H1 (cell line): ENCODE data around the gene DTNB. TPM values are rescaled to one million over a fixed set of nuclear protein-coding genes. Genes with fewer than 3 reads are reported as not detected.

Experiments used
- BACH1 ChIP-seq: IDR thresholded peaks from 2 replicates; pipeline ENCODE4 v1.6.1; 2012; ENCODE audit warnings: low read length, improper control_type of control experiment
- CHD1 ChIP-seq: IDR thresholded peaks from 2 replicates; pipeline ENCODE4 v1.6.1; 2012; ENCODE audit warnings: low read depth, low read length, improper control_type of control experiment
- CHD7 ChIP-seq: fragments of 300-600 bp; sonication (generic); IDR thresholded peaks from 2 replicates; pipeline ENCODE4 v1.7.1; 2012; ENCODE audit warnings: low read length, moderate library complexity, mild to moderate bottlenecking, inconsistent platforms; ENCODE audit not compliant: insufficient replicate concordance
- HDAC6 ChIP-seq: IDR thresholded peaks from one replicate; pipeline ENCODE4 v1.7.1; 2012; ENCODE audit warnings: low read depth, mild to moderate bottlenecking, inconsistent platforms, low read length, moderate library complexity
- RFX5 ChIP-seq: IDR thresholded peaks from 2 replicates; pipeline ENCODE4 v1.6.1; 2011; ENCODE audit warnings: low read depth, low read length, improper control_type of control experiment, borderline replicate concordance
- RNF2 ChIP-seq: fragments of 200-900, 300-1000 bp; sonication (generic); IDR thresholded peaks from 2 replicates; pipeline ENCODE4 v1.7.1; 2016; ENCODE audit warnings: borderline replicate concordance, low read depth, mild to moderate bottlenecking, antibody characterized with exemption, low read length; ENCODE audit not compliant: poor library complexity, severe bottlenecking; ENCODE audit errors: missing control alignments
- polyA plus RNA-seq, 7 experiments: library from polyadenylated mRNA; depleted of rRNA in 3 of 7; stranded (reverse) in 5 of 7; unstranded in 2 of 7; fragments of >200 nt in 5 of 7; fragments of 200-250 nt in 2 of 7; gene quantifications; 1 replicate in 5 of 7; 2 replicates in 1 of 7; 4 replicates in 1 of 7; pipeline versions ENCODE4 v1.2.1 to v1.2.3, GENCODE V29; 2011 to 2013; ENCODE audit warnings: missing spikeins in 2 of 7, mixed read lengths in 2 of 7
- total RNA-seq: library from RNA; stranded (reverse); fragmentation: NEBNext Ultra II Directional; extraction: Animal tissue kit (Norgen Biotek cat#: 25700); gene quantifications from 2 replicates; pipeline ENCODE4 v1.2.1, GENCODE V29; 2021

The DTNB gene
- total and polyA plus RNA-seq, 2 of the 8 experiments (the other 6 are each of a cell fraction or from before 2014, with no cell fraction given) = 39.6 to 49.5 TPM

DNA sequence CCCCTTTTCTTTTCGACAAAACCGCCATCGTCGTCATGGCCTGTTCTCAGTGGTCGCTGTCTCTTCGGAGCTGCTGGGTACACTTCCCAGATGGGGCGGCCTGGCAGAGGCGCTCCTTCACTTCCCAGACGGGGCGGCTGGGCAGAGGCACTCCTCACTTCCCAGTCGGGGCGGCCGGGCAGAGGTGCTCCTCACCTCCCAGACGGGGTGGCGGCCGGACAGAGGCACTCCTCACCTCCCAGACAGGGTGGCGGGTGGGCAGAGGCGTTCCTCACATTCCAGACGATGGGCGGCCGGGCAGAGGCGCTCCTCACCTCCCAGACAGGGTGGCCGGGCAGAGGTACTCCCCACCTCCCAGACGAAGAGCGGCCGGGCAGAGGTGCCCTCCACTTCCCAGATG lies 138.9 kb downstream of the DTNB start (continued):
- no peak for TF ChIP-seq CHD7
- no peak for TF ChIP-seq CHD1
- TF ChIP-seq BACH1 = no peak
- no peak for TF ChIP-seq HDAC6
- no peak for TF ChIP-seq RFX5
- TF ChIP-seq RNF2 = no peak
